OCI-LY7 (cell line): Measurements from ENCODE around the gene DDX39B.

Source experiments
- CTCF ChIP-seq: fragments of 200-600 bp; sonication (generic); conservative IDR thresholded peaks from 2 replicates; pipeline ENCODE4 v1.5.1; 2014; ENCODE audit warnings: mild to moderate bottlenecking, antibody characterized with exemption, low read length, moderate library complexity, mixed read lengths
- EZH2phosphoT487 ChIP-seq: fragments of 200-600 bp; sonication (generic); IDR thresholded peaks from 2 replicates; pipeline ENCODE4 v1.6.1; 2018; ENCODE audit warnings: low read depth, borderline replicate concordance, mild to moderate bottlenecking, mixed run types, antibody characterized with exemption, low read length, moderate library complexity, mixed read lengths

DNA sequence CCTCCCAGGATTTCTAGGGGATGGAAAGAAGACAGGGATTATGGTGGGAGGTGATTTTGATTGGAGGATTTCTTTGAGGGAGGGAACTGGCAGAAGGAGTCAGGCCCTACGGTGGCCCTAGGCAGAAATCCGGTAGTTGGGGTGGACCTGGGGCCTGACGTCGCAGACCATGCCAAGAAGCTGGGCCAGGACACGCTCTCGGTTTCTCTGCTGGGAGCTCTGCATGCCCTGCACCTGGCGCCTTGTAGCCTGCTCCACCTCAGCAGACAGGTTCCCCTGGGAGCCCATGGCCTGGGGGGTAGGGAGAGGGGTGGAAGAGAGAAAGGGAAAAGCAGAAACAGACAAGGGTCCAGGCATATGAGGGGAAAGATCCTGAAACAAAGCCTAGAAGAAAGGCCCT, 3.5 kb upstream of the DDX39B start:
- TF ChIP-seq CTCF: no peak
- no peak for TF ChIP-seq EZH2phosphoT487
